HG02759 (cell line): ENCODE results near the gene WFDC5.
"Not testable (repeated sequence)": the region's sequence is repeated elsewhere in the genome, so short reads cannot be mapped to it uniquely, and the experiment has no call there.

Source experiments
- ATAC-seq: cut with Tn5 transposase; IDR thresholded peaks from one replicate; pipeline ENCODE4 v1.9.1; 2021; ENCODE audit warnings: mild to moderate bottlenecking, moderate library complexity; ENCODE audit not compliant: unreplicated experiment

WFDC5 gene

DNA sequence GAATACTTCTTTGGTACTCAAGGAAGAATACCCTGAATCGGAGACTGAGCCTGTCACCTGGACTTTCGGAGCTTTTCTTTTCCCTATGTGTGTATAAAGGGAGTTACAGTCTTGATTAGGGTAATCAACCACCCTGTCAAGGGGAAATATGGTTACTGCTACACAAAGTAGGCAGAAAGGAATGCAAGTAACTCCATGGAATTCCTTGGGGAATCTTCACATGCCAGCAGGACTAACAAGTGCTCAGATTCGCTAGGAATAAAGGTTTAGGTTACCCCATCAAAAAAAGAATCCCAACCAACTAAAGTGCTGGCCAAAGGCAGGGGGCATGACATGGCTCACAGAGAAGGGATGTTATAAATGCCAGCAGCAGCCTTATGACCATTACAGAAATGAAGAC lies 24.5 kb downstream of the WFDC5 start:
- no peak for ATAC-seq

DNA sequence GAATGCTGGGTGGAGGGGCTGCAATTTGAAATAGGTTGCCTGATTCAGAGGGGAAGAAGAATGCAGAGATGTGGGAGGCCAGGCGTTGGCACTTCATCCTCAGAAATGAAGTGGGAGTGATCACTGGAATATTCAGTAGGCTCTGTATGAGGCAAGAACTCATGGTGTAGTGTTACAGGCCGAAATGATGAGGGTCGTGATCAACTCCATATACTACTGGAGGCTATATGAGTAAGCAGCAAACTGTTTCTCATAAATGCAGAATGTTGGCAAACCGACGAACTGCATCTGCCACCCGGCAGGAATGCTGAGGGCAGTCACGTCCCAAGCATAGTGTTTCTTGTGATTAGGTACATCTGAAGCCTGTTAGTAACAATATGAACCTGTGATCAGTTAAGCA lies 26.7 kb downstream of the WFDC5 start:
- no peak for ATAC-seq

DNA sequence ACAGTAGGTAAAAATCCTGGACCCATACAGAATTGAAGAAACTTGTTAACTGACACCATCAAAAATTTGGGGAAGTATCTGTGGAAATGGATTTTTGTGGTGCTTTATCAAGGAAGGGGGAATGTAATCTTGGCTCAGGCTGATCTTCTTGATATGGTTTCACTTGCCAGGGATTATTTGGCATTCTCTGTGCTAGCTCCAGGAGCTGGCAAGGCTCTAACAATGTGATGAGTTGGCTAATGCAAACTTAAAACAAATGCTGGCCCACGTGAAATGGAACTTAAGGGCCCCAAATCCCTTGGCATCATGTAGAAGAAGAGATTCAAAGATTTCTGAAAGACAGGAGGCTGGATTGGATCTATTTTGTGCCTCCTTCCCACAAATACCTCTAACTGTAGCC lies 27.2 kb downstream of the WFDC5 start:
- ATAC-seq: no peak

DNA sequence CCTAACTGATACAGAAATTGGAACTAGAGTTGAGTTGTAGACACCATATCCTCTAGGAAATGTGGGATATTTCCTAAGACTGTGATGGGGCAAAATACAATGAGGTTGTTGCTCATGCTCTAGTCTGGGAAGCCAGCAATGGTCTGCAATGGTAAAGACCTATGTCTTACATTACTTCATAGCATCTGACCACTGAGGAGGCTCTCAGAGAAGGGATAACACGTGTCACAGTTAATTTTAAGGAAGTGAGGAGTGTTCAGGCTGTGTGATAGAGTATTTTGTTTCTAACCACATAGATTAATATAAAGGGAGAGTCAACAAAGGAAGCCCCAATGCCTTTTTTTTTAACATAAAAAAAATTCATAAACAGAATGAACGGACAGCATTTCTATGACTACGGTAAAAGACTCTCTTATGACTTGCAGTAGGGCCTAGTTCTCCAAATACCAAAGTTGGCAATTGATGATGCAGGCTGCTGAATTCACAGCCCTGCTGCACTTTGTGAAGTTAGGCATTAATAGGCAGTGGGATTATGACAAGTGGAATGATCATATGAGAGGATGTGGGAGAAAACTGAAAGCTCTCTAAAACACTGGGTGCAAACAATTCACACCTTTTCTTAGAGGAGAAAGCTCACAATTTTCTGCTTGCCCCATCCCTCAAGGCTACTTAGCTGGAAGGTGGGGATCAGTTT lies 27.7 kb downstream of the WFDC5 start:
- no peak for ATAC-seq

DNA sequence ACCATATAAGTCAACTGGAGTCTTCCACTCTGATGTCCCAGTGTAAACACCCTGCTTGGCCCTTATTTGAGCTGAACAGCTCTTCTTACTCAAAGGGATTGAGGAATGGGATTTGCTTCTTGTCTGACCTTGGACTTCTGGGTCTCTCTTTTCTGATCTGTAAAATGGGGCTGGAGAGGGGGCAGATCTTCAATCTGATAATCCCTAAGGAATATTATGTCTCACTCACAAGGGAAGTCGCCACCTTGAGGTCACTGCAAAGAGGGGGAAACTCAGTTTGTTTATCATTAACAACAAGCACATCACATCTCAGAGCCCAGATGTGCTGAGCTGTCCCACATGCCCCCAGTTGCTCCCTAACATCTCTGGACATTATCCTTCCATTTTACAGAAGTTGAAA lies 29.1 kb downstream of the WFDC5 start:
- no peak for ATAC-seq

DNA sequence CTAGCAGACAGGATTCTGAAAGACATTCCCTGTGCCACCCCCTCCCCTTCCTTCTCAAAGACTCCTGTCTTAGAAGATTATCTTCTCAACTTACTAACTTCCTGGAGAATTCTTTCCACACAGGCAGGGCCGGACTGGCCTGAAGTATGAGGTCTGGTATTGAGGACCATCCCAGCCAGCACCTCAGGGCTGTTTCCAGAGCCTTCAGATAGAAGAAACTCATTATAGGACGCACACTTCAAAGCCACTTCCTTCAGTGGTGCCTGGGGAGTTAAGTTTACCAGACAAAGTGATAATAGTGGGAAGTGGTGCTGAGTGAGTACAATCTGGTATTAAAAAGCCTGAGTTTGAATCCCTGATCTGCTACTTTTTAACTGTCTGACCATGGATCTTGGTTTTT lies 29.7 kb downstream of the WFDC5 start:
- no peak for ATAC-seq

DNA sequence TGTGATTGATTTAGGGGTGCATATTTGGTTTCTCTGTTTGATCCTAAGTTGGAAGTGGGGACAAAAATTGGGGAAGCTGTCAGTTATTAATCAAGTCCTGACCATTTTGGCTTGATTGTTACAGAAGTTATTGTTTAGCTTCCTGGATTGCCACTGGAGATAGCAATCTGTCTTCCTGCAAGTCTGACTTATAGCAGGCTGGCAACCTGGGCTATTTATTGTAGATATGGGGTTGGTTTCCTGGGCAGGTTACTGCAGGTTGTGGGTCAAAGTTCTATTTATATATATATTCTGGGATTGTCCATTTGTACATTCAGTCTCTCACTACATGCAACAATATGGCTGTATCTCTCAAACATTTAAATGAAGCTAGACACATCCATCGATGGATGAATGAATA lies 31.8 kb downstream of the WFDC5 start:
- no peak for ATAC-seq

DNA sequence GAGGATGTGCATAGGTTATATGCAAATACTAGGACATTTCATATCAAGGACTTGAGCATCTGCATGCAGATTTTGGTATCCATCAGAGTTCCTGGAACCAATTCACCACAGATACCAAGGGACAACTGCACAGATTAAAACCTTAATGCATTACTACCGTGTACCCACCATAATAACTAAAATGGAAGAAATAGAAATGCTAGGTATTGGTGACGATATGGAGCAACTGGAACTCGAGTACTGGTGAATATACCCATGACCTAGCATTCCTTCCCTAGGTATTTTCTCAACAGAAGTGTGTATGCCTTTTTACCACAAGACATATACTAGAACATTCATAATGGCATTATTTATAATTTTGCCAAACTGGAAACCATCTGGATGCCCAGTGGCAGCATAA lies 32.5 kb downstream of the WFDC5 start:
- no peak for ATAC-seq

DNA sequence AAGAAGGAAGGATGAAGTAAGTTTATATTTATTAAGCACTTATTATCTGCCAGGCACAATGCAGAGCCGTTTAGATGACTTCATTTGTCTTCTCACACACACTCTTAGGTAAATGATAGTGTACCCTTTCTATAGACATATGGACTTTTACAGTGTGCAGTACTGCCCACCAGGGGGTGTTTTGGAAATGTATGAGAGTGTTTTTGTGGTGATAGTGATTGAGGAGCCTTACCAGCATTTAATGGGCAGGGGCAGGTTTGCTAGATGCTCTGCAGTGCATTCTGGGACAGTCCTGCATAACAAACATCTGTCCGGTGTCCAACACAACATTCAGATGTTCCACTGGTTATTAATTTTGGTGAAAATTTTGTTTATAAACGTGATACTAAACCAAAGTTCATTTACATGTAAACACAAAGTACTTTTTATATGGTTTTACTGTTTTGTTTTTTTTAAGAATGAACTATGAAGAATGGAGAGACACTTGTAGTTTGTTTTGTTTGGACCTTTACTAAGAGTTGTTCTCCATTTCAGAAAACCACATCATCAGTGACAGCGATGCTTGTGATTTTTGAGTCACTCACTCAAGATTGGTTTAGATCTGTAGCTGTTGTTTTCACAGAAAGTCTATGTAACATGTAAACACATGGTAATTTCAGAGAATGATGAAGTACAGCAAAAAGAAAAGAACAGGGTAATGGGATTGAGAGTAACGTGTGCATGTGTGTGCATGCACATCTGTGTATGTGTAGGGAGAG lies 33.9 kb downstream of the WFDC5 start:
- ATAC-seq: no peak

DNA sequence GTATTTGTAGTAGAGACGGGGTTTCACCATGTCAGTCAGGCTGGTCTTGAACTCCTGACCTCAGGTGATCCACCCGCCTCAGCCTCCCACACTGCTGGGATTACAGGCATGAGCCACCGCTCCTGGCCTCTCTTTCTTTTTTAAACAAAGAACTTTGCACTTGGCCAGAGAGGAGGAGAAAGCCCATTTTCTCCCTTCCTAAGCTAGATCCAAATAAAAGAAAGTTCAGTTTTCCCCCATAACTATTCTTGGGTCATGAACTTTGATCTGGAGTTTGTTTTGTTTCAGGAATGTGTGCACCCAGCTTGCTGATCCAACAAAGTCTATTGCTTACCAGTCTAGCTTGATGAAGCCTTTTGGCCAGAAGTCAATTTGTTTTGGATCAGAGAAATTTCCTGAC lies 37.4 kb downstream of the WFDC5 start:
- no peak for ATAC-seq

DNA sequence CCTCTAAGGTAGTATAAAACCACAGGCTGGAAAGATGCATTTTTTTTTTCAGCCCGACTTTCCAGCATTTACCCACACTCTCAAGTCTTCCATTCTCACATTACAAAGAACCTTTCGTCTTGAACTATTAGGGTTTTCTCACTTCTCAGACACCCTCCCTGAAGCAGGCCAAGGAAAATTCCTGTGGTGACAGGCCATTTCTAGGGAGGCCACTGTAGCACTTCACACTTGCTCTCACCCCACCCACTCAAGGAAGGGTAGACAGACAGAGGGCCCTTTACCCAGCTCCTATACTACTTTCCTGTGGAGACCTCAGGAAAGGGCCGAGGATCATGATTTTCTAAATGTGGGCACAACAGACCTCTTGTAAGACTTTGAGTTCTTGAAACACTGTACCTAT lies 41.8 kb downstream of the WFDC5 start:
- ATAC-seq: no peak

DNA sequence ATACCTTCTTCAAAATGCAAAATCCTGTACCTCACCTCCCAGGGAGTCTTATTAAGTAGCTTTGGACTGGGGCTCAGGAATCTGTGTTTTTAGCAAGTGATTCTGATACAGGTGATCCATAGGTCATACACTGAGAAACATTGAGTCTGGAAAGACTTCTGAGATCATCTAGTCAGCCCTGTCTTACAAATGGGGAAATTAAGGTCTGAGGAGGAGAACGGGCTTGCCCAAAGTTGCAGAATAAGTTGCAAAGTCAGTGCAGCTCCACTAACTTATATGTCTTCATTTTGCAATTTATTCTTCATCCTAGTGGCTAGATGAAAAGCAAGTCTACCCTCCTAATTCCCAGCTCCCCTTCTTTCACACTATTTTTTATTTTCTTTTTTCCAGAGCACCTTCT lies 42.9 kb downstream of the WFDC5 start:
- no peak for ATAC-seq

DNA sequence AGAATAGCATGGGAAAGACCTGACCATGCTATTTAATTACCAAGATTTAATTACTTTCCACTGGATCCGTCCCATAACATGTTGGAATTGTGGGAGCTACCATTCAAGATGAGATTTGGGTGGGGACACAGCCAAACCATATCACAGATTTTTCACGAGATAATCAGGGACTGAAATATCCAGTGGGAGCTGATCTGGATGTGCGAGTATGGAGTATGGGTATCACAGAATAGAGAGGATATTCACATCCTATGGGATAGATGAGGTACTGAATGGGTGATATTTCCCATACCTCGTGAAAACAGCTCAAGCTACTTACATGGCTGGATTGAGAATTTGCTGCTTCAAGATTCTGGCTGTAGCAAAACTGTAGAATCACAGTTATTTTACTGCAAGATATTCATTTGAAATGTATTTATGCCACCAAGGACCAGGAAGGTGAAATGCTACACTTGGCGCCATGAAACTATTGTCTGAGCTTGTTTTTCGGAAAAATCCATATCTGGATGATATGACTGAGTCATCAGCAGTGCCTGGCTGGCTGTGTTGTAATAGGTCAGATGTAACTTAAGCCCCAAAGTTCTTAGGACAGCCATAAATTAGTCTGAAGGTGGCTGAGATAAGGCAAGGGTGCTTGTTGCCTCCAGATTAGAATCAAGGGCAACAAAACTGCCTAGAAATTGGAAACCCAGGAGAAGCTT lies 43.9 kb downstream of the WFDC5 start:
- ATAC-seq: no peak

DNA sequence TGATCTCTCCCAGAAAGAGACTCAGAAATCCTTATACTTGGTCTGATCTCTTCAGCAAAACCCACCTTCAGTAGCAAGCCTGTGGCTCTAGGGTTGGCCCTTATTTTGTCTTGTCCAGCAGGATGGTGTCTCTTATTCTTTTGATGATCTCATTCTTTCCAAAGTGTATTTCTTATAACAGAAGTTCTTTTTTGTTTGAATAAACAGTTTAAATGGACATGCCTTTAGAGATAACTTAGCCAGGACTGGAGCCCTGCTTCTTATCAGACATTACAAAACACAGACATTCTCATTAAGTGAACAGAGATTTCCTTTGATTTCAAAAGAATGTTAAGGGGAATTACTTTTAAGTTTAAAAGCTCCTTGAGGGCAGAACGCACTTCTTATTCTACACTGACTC lies 45.7 kb downstream of the WFDC5 start:
- no peak for ATAC-seq

DNA sequence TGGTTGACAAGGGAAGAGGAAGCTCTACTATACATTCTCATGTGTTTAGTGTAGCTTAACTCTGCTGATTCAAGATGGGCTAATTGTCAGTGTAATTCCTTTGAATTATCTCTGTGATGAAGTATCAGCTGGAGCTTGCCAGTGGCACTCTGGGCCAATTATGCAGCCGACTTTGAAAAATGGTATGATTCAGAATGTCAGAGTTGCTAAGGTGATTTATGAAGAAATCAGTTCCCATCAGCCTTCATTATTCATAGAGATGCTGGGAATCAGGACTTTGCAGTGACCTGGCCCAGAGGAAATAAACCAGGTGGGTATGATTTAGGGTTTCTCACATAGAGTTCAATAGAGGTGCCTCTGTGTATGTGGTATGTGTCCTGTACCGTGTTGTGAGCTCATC lies 47.4 kb downstream of the WFDC5 start:
- no peak for ATAC-seq

DNA sequence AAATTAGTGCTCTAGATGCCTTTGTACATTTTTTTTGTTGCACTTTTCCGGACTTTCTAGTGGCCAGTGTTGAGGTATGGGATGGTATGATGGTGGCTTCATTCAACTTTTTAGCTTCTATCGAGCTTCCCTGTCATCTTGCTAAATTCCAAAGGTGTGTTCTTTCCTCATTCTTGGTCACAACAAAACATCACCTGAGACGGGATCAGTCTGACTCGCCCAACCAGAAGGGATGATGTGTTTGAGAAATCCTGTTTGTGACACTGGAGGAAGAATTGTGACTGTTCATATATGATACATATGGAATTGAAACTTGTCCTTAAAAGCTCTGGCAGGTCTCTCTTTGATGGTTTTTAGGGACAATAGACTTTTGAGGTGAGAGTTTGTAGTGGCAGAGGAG lies 47.9 kb downstream of the WFDC5 start:
- ATAC-seq: no peak

DNA sequence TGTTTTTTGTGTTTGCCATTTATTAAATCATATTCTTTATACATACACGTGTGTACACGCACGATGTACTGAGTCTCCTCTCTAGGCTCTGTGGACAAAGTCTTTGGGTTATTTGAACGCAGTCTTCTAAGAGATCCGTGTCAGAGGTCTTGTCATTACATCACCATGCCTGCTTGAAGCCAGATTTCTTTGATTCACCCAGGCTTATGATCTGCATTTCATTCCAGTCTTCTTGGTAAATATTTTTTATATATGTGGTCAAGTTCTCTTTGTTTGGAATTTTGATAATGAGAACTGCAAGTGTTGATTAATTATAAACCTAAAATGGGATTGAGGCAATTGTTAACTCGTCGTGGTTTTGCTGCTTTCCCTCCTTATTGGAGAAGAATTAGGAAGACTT lies 48.6 kb downstream of the WFDC5 start:
- no peak for ATAC-seq

DNA sequence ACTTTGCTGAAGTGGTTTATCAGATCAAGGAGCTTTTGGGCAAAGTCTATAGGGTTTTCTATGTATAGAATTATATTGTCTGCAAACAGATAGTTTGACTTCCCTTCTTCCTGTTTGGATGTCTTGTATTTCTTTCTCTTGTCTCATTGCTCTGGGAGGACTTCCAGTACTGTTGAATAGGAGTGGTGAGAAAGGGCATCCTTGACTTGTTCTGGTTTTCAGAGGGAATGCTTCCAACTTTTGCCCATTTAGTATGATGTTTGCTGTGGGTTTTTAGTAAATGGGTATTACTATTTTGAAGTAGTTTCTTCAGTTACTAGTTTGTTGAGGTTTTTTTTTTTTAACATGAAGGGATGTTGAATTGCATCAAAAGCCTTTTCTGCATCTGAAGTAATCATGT lies 50.2 kb downstream of the WFDC5 start:
- ATAC-seq: no peak

DNA sequence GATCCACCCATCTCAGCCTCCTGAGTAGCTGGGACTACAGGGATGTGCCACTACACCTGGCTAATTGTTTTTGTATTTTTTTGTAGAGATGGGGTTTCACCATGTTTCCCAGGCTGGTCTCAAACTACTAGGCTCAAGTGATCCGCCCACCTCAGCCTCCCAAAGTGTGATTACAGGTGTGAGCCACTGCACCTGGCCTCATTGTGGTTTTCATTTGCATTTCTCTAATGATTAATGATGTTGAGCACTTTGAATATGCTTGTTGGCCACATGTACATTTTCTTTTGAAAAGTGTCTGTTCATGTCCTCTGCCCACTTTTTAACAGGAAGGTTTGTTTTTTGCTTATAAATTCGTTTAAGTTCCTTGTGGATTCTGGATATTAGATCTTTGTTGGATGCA lies 51.9 kb downstream of the WFDC5 start:
- not testable (repeated sequence) for ATAC-seq

DNA sequence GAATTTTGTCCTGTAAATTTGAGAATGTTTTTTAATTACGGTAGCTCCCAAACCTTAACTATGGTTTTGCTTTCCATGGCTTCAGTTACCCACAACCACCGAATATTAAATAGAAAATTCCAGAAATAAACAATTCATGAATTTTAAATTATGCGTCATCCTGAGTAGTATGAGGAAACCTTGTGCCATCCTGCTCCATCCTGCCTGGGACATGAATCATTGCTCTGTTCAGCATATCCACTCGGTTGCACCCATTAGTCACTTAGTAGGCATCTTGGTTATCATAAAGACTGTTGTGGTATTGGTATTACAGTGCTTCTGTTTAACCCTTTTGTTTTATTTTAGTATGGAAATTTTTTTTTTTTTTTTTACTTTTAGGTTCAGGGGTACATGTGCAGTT lies 53.7 kb downstream of the WFDC5 start:
- no peak for ATAC-seq

DNA sequence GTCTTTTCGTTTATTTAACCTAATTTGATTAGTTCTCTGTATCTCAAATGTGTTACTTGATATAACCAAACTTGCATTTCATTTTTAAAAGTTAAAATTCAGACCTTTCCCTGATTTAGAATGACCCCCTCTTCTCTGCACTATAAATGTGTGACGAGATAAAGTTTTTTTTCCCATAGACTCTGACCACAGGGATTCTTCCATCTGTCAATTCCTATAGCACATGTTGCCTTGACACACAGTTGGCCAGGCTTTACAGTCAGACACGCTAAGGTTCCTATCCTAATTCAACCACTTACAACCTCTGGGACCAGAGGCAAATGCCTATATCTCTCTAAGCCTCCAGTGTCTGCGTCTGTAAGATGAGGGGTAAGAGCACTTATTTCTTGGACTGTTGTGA lies 54.7 kb downstream of the WFDC5 start:
- ATAC-seq: no peak
